Ammon's horn (tissue), 1 donor: ENCODE measurements around the gene PIPOX.

Experiments
- DNase-seq: peaks from one replicate; pipeline ENCODE4 v3.0.0-alpha.2; 2016; ENCODE audit warnings: low spot score

PIPOX gene

DNA sequence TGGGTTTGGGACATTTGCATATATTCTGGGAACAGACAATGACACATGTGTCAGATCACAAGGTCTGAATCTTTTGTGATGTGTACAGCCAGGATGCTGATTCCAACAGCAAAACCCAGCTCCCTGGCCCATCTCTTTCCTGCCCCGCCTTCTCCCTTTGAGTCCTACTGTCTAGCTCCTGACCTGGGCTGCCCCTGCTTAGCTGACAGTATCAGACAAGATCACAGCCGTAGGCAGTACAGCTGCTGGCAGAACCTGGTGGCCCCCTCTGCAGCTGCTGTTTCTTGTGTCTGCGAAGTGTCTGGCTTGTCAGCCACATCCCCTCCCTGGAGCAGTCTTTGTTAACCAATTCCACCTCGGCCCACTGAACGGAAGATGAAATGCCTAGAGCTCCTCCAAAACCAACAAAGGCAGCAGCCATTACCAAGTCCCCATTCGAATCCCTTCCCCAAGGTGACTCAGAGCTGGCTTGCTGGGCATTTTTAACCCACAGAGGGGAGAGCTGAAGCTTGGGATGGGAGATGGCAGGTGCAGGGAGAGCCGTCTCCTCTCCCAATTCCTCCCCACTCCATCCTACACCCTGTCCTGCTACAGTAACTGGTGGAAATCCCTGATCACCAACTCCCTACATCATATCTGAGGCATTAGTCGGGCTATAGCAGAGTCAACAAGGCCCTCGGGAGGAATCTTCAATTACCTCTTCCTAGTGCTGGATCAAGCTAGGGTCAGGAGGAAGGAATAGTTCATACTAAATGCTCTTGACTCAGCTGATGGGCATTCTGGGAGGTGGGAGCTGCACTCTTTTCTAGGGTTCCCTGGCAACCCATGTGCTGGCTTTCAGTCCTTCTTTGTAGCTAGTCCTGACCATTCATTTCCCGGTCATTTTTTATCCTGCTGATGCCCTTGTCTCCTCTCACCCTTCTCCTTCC is 5.8 kb downstream of the PIPOX start:
- DNase-seq, result no peak

DNA sequence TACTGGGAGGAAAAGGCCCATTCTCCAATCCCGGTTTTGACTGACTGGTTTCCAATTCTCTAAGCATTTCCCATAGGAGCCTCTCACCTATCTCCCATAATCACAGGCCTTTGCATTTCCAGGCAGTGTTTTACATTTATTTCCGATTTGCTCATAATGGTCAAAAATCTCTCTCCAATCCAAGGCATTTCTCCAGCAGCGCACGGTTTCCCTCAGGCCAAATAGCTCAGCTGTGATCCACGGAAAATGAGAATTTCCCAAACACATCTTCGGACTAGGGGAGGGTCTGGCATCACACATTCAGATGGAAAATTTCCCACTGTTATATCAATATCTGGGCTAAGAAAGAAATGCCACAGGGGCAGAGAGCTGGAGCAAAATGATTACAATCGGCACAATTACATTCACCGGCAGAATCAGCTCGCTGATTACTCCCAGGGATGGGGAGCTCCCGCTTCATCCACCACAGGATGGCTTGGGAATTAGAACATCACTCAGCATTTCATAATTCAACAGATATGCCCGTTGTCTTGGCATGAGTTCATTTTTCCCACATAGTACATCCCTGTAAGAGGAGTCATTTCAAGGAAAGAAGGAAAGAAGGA is 6.7 kb downstream of the PIPOX start:
- no peak for DNase-seq

- no peak for DNase-seq
These were observed 7.2 kb downstream of the PIPOX start for GRCh38 chr17:29050176-29050575.

- DNase-seq, result no peak
These were observed 8.3 kb downstream of the PIPOX start for GRCh38 chr17:29051194-29051593.

DNA sequence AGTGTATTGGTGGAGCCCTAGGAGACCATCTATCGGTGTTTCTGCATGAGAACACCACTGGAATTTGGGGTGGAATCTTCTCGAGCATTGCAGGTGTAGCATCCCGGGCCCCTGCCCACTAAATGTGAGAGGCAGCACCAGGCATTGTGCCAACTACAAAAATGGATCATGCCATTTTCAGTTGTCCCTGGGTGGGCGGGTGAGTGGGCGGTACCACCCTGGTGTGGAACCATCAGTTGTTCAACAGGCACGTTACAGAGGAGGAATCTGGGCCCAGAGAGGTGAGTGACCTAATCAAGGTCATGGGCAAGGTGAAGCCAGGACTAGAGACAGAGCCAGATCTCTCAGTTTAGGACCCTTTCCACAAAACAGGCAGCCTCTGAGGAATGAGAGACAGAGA is 8.8 kb downstream of the PIPOX start:
- DNase-seq, result no peak

GRCh38 chr17:29054835-29055234 is 11.9 kb downstream of the PIPOX start:
- no peak for DNase-seq

DNA sequence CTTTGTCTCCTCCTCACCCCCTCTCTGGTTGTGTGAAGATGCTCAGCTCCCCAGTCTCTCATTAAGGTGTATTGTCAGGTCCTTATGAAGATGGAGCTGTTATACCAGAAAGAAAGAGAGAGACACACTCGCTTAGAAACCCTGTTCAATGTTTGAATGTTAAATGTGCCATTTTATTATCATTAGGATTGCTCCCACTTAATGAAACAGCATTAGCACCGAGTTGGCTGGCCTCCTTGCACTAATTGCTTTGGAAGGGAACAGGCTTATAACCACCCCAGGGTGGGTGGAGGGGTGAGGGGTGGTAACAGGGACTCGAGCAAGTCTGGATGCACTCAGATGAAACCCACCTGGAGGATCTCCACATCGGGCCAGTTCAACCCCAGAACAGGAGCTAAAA is 14.4 kb downstream of the PIPOX start:
- no peak for DNase-seq

DNA sequence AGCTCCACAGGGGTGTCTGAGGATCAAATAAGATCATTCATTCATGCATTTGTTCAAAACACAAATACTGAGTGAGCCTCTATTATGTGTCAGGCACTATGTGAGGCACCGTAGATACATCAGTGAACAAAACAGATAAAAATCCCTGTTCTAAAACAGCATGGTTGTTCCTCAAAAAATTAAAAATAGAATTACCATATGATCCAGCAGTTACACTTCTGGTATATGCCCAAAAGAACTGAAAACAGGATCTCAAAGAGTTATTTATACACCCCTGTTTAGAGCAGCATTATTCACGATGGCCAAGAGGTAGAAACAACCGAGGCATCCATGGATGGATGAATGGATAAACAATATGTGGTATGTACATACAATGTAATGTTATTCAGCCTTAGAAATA is 15.4 kb downstream of the PIPOX start:
- no peak for DNase-seq

- no peak for DNase-seq
These were observed 16.3 kb downstream of the PIPOX start for GRCh38 chr17:29059281-29059680.

GRCh38 chr17:29060475-29060874 is 17.5 kb downstream of the PIPOX start:
- DNase-seq, result no peak

DNA sequence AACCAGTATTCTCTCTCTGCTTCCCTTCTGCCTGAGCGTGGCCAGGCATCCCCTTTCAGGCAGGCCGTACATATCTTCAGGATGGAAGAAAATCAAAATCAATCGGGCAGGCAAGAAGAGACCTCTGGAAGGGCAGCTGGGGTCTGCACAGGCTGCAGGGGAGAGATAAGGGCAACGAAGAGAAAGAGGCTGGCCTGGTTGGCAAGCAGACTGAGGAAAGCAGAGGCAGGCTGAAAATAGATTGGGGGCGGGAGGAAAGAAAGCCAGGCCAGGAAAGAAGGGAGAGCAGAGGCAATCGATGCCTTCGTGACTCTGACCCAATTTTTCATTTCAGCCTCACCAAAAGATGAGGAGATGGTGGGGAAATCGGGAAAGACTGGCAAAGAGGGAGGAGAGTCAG is 18.1 kb downstream of the PIPOX start:
- DNase-seq, result no peak

DNA sequence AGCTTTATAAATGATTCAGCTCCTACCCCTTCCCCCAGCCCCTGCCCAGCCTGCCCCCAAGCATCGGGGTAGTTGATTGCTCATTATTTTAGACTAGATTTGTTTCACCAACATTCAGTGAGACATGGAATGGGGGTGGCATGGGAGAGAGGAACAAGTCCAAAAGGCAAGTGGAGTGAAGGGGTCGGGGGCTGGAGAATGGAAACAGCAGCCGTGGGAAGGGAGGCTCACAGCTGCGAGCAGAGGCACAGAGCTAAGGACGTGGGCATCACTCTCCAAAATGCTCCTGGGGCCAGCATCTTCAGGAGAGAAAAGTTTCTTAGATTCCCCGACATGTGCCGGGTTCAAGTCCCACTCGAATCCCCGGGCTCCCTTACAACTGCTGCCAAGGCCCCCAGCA is 19.3 kb downstream of the PIPOX start:
- DNase-seq, result no peak

DNA sequence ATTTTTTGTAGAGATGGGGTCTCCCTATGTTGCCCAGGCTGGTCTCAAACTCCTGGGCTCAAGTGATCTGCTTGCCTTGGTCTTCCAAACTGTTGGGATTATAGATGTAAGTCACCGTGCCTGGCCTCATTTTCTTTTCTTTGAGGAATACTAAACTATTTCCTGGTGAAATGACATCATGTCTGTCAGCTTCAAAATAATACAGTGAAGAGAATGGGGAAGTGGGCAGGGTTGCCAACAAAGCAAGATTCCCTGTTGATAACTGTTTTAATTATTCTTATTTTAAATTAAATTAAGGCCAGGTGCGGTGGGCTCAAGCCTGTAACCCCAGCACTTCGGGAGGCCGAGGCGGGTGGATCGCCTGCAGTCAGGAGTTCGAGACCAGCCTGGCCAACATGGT is 21.1 kb downstream of the PIPOX start:
- no peak for DNase-seq

GRCh38 chr17:29066047-29066446 is 23.1 kb downstream of the PIPOX start:
- no peak for DNase-seq

GRCh38 chr17:29066606-29067005 is 23.7 kb downstream of the PIPOX start:
- no peak for DNase-seq

- DNase-seq, result no peak
These were observed 25.9 kb downstream of the PIPOX start for GRCh38 chr17:29068818-29069217.

DNA sequence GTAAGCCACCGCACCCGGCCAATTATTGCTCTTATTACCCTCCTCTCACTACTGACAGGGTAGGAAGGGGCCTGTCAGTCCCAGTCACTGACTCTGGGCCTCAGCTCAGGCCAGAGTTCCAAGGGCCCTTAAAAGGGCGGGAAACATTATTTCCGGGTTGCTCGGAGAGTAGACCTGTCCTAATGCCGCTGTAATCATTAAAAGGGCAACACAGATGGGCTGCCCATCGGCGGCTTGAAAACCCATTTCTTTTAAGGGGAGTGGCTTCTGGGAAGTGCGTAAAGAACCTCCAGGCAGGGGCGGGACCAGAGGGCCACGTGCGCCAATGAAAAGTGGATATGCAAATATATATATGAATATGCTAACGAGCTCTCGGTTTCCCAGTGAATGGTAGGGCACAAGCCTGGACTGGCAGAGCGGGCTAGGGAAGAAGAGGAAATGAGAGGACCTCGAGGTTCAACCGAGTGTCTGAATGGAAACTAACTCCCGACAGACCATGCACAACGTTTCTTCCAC is 26.6 kb downstream of the PIPOX start:
- no peak for DNase-seq

GRCh38 chr17:29070308-29070707 is 27.4 kb downstream of the PIPOX start:
- no peak for DNase-seq

- DNase-seq, result no peak
These were observed 27.8 kb downstream of the PIPOX start for GRCh38 chr17:29070781-29071180.

DNA sequence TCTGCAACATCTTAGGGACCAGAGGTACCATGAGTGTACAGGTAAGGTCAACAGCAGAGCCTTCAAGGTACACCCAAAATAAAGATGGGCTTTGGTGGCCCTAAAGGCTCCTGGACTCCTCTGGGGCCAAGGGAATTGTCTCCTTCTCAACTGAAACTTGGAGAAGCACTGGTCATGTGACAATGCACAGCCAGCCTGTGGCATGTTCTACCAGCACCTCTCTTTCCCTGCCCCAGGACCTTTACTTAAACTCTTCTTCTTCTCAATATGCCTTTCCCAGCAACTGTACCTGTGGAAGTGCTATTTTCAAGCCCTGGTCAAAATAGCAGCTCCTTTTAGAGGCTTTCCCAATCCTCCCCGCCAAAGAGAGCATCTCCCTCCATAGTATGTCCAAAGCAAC is 28.4 kb downstream of the PIPOX start:
- DNase-seq, result no peak

DNA sequence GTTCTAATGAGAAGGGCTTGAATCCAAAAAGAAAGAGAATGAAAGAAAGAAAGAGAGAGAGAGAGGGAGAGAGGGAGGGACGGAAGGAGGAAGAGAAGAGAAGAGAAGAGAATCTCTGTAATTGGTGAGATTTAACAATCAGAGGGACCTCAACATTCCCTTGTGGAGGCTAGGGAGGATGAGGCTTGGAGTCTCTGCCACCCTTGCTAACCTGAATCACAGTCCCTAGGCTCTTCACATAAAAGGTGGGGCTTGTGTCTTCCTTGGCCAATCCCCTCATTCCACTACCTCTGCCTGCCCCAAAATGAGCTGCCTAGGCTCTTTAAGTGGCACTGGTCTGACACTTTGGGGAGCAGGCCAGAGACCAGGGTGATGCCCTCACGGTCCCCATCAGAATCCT is 30.1 kb downstream of the PIPOX start:
- DNase-seq, result no peak

DNA sequence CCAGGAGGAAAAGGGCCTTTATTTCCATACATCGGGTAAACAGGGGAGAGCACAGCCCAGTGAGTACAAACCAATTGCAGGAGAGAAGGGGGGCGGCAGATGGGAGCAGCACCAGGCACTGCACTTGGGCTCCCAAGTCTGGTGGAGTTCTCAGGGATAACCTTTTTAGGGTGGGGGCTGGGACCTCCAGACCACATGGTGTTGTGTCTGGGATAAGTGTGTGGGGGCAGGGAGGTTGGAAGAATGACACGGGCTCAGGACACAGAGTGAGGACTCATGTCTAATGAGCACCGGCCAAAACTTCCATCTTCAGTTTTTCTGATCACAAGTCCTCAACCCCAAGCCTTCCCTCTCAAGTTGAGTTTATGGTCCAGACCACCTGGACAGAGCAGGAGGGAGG is 30.6 kb downstream of the PIPOX start:
- DNase-seq, result no peak

GRCh38 chr17:29074488-29074887 is 31.5 kb downstream of the PIPOX start:
- DNase-seq, result no peak
